ENCODE data around the gene STIP1.

GRCh38 chr11:64238999-64239398 lies 53.0 kb downstream of the STIP1 start:
- TF ChIP-seq POLR2A (IDR thresholded peaks at IDR 0.05; ENCODE audit: low read length) = no peak
- no peak for TF ChIP-seq GATA1 (IDR thresholded peaks at IDR 0.05; ENCODE audit: low read depth, low read length)

Data from erythroblast (primary cell).